Measurements from ENCODE around the gene LETM1.

The LETM1 gene

DNA sequence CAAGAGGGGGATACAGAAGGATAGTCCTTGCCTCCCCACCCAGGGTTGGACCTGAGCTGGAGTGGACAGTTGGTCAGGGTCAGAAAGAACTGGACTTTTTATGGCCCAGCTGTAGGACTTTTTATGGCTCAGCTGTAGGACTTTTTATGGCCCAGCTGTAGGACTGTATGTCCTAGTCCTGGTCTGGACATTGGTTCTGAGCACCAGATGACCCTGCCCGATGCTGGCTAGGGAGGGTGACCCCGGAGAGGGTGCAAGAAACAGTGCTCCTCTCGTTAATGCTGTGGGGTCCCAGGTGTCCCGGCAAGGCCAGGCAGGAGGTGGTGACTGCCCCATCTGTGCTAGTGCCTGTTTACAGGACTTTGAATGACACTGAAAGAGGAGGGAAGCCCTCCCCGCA, 2.0 kb upstream of the LETM1 start:
- FAIRE-seq: no peak
- DNase-seq (ENCODE audit: insufficient read length, low spot score): no peak
- no peak for TF ChIP-seq POLR2AphosphoS5 (IDR thresholded peaks at IDR 0.05; ENCODE audit: low read depth, low read length)
- TF ChIP-seq POU2F2 (IDR thresholded peaks at IDR 0.05; ENCODE audit: low read depth, low read length): no peak
- no peak for TF ChIP-seq TAF1 (IDR thresholded peaks at IDR 0.05; ENCODE audit: low read depth, low read length)
- TF ChIP-seq POLR2A (IDR thresholded peaks at IDR 0.05; ENCODE audit: low read depth, low read length): no peak
- no peak for TF ChIP-seq PAX5 (IDR thresholded peaks at IDR 0.05; ENCODE audit: insufficient read depth, low read length, severe bottlenecking)
- TF ChIP-seq SPI1 (IDR thresholded peaks at IDR 0.05; ENCODE audit: low read depth, low read length): no peak

DNA sequence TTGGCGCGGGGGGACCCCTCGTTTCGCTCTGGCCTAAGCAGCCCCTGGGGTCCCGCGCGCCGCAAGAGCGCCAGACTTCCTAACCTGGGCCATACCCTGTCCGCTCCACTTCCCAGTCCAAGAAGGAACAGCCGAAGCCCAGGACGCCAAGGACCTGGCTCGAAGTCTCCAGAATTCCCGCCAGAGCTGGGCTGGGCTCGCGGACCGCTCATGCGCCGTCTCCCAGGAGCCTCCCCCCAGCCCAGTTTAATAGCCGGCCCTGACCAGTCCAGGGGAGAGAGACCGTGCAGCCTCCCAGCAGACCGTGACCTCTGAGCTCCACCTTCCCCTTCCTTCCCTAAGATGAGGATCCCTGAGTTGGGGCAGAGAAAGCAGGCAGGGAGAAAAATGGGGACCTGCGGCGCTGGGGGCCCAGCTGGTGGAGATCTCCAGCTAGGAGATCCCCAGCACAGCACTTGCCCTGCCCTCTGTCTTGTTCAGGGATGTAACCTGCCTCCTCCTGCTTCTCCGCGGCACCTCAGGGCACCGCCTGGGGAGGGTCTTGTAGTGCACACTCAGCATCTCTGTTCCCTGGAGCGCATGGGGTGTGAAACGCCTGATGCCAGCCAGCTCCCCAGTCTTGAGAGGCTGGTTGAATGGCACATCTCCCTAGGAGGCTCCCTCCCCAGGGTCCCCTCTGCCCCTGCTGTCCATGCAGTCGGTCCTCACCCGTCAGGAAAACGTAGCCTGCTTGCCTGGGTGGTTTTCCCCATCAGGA, 1.2 kb upstream of the LETM1 start:
- DNase-seq (ENCODE audit: insufficient read length, low spot score) (no peak), FAIRE-seq (peak; percentile 41)
- TF ChIP-seq POLR2AphosphoS5 (IDR thresholded peaks at IDR 0.05; ENCODE audit: low read depth, low read length) (no peak), SPI1 (IDR thresholded peaks at IDR 0.05; ENCODE audit: low read depth, low read length) (no peak), POLR2A (IDR thresholded peaks at IDR 0.05; ENCODE audit: low read depth, low read length) (no peak), POU2F2 (IDR thresholded peaks at IDR 0.05; ENCODE audit: low read depth, low read length) (no peak), PAX5 (IDR thresholded peaks at IDR 0.05; ENCODE audit: insufficient read depth, low read length, severe bottlenecking) (no peak), TAF1 (IDR thresholded peaks at IDR 0.05; ENCODE audit: low read depth, low read length) (no peak)

DNA sequence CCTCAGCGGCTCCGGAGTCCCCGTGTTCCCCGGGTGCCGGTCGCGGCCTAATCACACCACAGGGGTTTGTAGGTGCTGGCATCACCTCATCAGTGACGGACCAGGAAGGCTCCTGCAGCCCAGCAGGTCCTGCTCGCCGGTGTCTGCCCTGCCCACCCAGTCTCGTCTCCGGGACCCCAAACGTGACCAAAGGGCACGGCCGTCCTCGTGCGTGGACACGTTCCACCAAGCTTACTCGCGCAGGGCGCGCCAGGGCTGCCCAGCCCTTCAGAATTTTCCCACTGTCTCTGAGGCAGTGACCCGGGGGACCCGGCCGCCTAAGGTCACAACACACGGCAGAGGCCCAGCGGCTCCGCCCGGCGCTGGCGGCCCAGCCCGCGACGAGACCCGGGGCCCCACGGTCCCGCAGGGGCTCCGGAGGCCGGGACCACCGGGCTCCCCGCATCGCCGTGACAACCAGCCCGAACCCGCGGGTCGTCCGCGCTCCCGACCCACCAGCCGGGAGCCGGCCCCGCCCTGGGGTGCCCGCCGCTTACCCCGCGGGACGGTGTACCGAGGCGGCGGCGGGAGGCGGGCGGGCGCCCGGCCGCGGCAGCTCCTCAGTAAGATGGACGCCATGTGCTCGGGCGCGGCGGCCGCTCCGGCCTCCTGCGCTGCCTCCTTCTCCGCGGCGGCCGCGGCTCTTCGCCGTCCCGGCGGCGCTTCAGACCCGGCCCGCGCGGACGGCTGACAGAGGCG, 454 bp downstream of the LETM1 start:
- DNase-seq (ENCODE audit: insufficient read length, low spot score): peak; percentile 49
- TF ChIP-seq POLR2AphosphoS5 (IDR thresholded peaks at IDR 0.05; ENCODE audit: low read depth, low read length) (no peak), POU2F2 (IDR thresholded peaks at IDR 0.05; ENCODE audit: low read depth, low read length) (no peak), TAF1 (IDR thresholded peaks at IDR 0.05; ENCODE audit: low read depth, low read length) (no peak), SPI1 (IDR thresholded peaks at IDR 0.05; ENCODE audit: low read depth, low read length) (no peak), POLR2A (IDR thresholded peaks at IDR 0.05; ENCODE audit: low read depth, low read length) (no peak; the same call in 1 of the 2 replicates), PAX5 (IDR thresholded peaks at IDR 0.05; ENCODE audit: insufficient read depth, low read length, severe bottlenecking) (no peak)
- peak; percentile 91 for FAIRE-seq

DNA sequence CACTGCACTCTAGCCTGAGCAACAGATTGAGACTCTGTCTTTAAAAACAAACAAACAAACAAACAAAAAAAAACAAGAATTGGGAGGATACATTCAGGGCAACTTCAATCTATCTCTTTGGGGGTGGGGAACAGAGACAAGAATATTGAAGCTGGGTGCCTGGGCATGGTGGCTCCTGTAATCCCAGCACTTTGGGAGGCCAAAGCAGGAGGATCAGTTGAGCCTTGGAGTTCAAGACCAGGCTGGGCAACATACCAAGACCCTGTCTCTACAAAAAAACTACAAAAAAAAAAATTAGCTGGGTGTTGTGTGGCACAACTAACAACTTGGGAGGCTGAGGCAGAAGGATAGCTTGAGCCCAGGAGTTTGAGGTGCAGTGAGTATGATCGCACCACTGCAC, 1.2 kb downstream of the LETM1 start:
- TF ChIP-seq TAF1 (IDR thresholded peaks at IDR 0.05; ENCODE audit: low read depth, low read length) (no peak), POU2F2 (IDR thresholded peaks at IDR 0.05; ENCODE audit: low read depth, low read length) (no peak), SPI1 (IDR thresholded peaks at IDR 0.05; ENCODE audit: low read depth, low read length) (no peak), POLR2A (IDR thresholded peaks at IDR 0.05; ENCODE audit: low read depth, low read length) (no peak), PAX5 (IDR thresholded peaks at IDR 0.05; ENCODE audit: insufficient read depth, low read length, severe bottlenecking) (no peak), POLR2AphosphoS5 (IDR thresholded peaks at IDR 0.05; ENCODE audit: low read depth, low read length) (no peak)
- no peak for FAIRE-seq
- no peak for DNase-seq (ENCODE audit: insufficient read length, low spot score)

DNA sequence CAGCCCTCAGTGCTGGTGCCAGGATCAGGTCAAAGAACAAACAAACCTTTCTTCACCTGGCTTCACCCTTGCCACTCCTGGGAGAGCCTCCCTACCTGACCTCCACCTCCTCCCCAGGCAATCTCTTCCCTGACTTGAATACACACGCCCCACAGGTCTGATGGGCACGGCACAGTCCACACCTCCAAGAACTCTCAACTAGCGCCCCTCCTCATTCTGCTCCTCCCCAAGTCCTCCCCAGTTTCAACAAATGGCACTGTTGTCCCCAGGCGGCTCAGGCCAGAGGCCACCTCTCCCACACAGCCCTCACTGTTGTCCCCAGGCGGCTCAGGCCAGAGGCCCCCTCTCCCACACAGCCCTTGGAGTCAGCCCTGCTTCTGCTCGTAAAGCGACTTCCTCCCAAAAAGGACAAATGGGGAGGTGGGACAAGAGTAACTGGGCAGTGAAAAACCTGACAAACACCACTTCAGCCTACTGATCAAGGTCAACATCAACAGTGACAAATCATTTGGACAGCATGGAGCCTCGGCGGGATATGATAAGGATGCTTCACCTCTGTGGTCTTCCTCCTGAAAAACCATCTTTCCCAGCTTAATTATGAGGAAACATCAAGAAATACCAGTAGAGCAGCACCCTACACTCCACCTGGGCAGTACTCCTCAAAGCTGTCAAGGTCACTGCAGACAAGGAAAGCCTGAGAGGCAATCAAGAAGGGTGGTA, 2.9 kb downstream of the LETM1 start:
- FAIRE-seq (no peak), DNase-seq (ENCODE audit: insufficient read length, low spot score) (no peak)
- TF ChIP-seq POLR2A (IDR thresholded peaks at IDR 0.05; ENCODE audit: low read depth, low read length) (no peak), TAF1 (IDR thresholded peaks at IDR 0.05; ENCODE audit: low read depth, low read length) (no peak), SPI1 (IDR thresholded peaks at IDR 0.05; ENCODE audit: low read depth, low read length) (no peak), POU2F2 (IDR thresholded peaks at IDR 0.05; ENCODE audit: low read depth, low read length) (no peak), PAX5 (IDR thresholded peaks at IDR 0.05; ENCODE audit: insufficient read depth, low read length, severe bottlenecking) (no peak), POLR2AphosphoS5 (IDR thresholded peaks at IDR 0.05; ENCODE audit: low read depth, low read length) (no peak)

DNA sequence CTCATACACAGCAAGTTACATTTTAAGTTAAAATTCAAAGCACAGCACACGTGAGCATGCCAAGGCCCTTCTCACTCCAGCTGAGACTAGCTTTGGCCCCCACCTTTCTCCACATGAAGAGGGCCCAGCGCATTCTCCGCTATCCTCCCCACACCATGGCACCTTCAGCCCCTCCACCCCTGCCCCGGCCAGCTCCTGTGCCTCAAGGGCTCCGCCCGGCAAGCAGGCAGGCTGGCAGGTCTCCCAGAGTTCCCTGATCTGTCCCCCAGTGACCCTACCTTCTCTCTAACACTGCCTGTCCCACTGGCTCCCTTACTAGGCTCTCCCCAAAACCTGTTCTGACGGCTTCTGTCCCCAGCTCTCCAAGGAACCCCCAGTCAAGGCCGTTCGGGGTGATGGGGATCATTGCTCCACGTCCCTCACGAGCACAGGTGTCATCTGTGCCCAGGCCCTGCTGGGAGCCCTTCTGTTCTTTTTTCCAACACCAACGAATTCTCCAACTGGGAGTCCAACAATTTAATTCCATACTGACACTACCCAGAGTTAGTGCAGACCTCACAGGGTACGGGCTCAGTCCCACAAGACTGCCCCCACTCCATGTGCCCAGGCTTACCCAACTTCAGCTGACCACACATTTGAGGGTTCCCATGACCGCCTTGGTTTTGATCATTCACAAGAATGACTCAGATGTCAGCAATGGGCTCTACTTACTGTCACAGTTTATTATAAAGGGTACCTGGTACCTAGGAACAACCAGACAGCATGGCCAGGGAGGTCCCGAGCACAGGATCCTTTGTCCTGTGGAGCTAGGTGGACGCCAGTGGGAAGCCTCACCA, 4.2 kb downstream of the LETM1 start:
- DNase-seq (ENCODE audit: insufficient read length, low spot score): no peak
- TF ChIP-seq SPI1 (IDR thresholded peaks at IDR 0.05; ENCODE audit: low read depth, low read length) (no peak), POU2F2 (IDR thresholded peaks at IDR 0.05; ENCODE audit: low read depth, low read length) (no peak), POLR2A (IDR thresholded peaks at IDR 0.05; ENCODE audit: low read depth, low read length) (no peak), POLR2AphosphoS5 (IDR thresholded peaks at IDR 0.05; ENCODE audit: low read depth, low read length) (no peak), TAF1 (IDR thresholded peaks at IDR 0.05; ENCODE audit: low read depth, low read length) (no peak), PAX5 (IDR thresholded peaks at IDR 0.05; ENCODE audit: insufficient read depth, low read length, severe bottlenecking) (no peak)
- no peak for FAIRE-seq

DNA sequence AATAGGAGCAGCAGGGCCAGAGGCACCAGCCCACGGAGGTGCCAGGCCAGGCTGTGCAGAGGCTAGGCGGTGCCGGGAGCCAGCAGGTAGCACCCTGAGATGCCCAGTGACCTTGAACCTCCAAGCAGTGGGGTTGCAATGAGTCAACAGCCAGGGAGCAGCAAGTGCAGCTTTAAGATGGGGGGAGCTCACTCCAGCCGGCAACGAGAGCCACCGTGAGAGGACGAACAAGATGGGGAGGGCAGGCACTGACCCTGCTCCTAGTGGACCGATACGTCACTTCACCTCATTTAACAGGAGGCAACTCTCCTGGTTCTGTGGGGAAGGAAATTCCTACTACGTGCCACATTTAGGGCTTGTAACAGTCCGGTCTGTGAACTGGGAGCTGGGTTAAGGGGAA, 4.8 kb downstream of the LETM1 start:
- TF ChIP-seq POLR2A (IDR thresholded peaks at IDR 0.05; ENCODE audit: low read depth, low read length) (no peak), PAX5 (IDR thresholded peaks at IDR 0.05; ENCODE audit: insufficient read depth, low read length, severe bottlenecking) (no peak), TAF1 (IDR thresholded peaks at IDR 0.05; ENCODE audit: low read depth, low read length) (no peak), SPI1 (IDR thresholded peaks at IDR 0.05; ENCODE audit: low read depth, low read length) (no peak), POLR2AphosphoS5 (IDR thresholded peaks at IDR 0.05; ENCODE audit: low read depth, low read length) (no peak)
- DNase-seq (ENCODE audit: insufficient read length, low spot score): no peak
- no peak for FAIRE-seq

DNA sequence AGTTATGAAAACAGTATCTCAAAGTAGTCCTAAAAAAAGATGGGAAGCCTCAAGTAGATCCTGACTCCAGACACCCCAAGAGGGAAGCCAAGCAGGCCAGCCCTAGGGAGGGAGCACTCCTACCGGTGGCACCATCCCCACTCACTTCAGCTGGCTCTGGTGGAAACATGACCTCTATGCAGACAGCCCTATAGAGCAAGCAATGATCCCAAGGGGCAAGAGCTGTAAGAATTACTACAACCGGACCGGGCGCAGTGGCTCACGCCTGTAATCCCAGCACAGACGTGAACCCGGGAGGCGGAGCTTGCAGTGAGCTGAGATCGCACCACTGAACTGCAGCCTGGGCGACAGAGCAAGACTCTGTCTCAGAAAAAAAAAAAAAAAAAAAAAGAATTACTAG, 5.7 kb downstream of the LETM1 start:
- no peak for DNase-seq (ENCODE audit: insufficient read length, low spot score)
- TF ChIP-seq PAX5 (IDR thresholded peaks at IDR 0.05; ENCODE audit: insufficient read depth, low read length, severe bottlenecking) (no peak), TAF1 (IDR thresholded peaks at IDR 0.05; ENCODE audit: low read depth, low read length) (no peak), POLR2A (IDR thresholded peaks at IDR 0.05; ENCODE audit: low read depth, low read length) (no peak), POLR2AphosphoS5 (IDR thresholded peaks at IDR 0.05; ENCODE audit: low read depth, low read length) (no peak), POU2F2 (IDR thresholded peaks at IDR 0.05; ENCODE audit: low read depth, low read length) (no peak), SPI1 (IDR thresholded peaks at IDR 0.05; ENCODE audit: low read depth, low read length) (no peak)
- no peak for FAIRE-seq
